SK-N-DZ (cell line): ENCODE measurements around the gene SLCO2A1.

Source experiments
- DNase-seq: peaks from one replicate; pipeline ENCODE4 v3.0.0-alpha.2; 2015; ENCODE audit warnings: low spot score

SLCO2A1 gene

GRCh38 chr3:134034005-134034785 lies 4.5 kb upstream of the SLCO2A1 start:
- no peak for DNase-seq

DNA sequence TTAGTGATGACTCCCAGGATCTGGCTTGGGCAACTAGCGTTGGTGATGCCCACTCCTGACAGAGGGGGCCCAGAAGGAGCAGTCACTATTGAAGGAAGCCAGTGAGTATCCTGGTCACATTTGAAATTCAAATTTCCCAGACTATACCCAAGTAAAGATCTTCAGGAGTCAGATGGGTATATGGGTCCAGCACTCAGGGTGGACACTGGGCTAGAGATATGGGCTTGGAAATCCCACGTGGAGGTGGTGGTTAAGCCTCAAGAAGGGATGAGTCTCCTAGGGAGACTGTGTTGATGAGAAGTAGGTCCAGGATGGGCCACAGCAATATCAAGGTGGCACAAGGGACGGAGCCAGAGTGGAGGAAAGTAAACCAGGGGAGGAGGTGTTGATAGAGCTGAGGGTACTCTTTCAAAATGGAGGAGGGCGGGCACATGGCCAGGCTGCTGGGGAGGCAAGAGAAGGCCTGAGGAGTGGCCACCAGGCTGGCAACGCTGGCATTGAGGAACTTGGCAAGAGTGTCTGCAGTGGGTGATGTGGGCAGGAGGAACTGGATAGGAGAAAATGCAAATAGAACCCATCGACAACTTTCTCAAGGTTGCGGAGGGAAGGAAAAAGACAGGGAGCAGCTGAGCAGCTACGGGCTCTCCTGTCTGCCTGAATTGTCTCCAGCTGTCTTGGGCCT lies 3.7 kb upstream of the SLCO2A1 start:
- no peak for DNase-seq

GRCh38 chr3:134031348-134031915 lies 1.7 kb upstream of the SLCO2A1 start:
- no peak for DNase-seq

- DNase-seq: no peak
Measured at GRCh38 chr3:134030379-134031347, 938 bp upstream of the SLCO2A1 start.

DNA sequence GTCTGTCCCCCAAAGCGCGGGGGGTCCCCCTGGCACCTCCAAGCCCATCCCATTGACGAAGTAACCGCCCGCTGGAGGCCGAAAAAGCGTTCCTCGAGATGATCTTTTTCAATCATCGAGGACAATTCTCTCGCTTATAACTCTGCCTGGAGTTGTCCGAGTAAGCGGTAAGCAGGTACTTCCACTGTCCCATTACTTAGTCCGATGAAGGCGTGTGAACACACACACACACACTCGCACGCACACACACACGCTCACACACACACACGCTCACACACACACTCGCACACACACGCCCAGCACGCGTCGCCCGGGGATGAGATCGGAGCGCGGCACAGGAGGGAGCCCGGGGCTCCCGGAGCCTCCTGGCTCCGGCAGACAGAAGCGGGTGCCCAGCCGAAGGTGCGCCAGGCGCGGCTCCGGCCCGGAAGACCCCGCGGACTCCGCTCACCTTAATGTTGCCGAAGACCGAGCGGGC lies 430 bp downstream of the SLCO2A1 start:
- DNase-seq: no peak

GRCh38 chr3:134028486-134029255 lies 1.1 kb downstream of the SLCO2A1 start:
- no peak for DNase-seq

- DNase-seq: no peak
Measured at GRCh38 chr3:134027631-134028030, 2.1 kb downstream of the SLCO2A1 start.

- no peak for DNase-seq
Measured at GRCh38 chr3:134020135-134020680, 9.5 kb downstream of the SLCO2A1 start.

DNA sequence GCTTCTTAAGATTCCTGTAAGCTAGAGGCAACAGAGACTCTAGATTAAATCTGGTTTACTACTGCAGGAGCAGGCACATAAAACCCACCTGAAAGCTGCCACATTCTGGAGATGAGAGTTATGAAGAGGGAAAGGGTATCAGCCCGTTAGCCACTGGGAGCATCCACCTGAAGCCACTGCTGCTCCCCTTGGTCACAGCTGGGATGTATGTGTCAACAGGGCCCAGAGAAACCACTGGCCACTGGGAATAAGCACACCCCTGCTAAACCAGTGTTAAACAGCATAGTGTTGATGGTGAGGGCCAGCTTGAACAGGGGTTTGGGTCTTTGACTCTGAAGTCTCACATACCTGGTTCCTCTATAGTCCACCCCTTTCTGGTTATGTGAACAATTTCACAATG lies 10.9 kb downstream of the SLCO2A1 start:
- DNase-seq: no peak

GRCh38 chr3:134018406-134018805 lies 11.3 kb downstream of the SLCO2A1 start:
- DNase-seq: no peak

DNA sequence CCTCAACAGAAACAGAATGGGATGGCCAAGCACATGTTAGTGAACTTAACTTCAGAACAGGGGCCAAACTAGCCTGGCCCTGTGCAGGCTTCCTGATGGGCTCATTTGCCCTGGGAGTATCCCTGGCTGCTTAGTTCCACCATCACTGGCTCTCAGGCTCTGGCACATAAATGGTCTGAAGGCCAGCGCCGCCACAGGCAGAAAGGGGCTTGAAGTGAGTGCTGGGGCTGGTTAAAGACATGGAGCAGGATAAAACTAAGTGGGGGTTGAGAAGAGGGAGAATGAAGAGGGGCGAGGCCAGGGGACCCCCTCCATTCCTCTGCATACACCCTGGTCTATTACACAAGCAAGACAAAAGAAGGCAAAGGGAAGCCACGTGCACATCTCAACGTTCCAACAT lies 12.2 kb downstream of the SLCO2A1 start:
- no peak for DNase-seq

- no peak for DNase-seq
Measured at GRCh38 chr3:134014270-134014669, 15.5 kb downstream of the SLCO2A1 start.

- no peak for DNase-seq
Measured at GRCh38 chr3:134013280-134013679, 16.4 kb downstream of the SLCO2A1 start.

DNA sequence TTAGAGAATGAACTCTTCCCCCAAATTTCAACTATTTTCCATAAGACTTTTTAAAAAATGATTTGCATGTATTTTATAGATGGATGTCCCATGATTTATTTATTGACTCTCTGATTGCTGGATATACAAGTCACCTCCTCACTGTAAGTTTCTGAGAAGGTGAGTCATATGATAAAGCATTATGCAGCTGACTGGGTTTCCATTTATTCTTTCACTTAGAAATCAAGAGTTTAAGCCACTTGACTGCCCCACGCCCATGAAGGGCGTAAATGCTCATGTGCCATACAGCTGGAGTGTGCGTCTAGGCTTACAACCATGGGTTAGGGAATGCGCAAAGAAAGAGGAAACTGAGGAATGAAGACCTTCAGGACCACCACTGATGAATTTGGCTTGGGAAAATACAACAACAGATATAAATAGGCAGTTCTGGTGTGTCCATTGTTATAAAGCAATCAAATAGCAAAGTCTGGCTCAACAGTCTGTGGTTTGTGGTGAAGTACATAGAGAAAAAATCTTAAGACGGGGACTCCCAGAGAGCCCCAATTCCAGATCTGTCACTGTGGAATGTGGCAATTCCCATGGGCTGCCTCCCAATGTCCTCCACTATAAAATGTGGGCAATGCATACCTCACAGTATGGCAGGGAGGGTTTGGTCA lies 20.3 kb downstream of the SLCO2A1 start:
- no peak for DNase-seq

DNA sequence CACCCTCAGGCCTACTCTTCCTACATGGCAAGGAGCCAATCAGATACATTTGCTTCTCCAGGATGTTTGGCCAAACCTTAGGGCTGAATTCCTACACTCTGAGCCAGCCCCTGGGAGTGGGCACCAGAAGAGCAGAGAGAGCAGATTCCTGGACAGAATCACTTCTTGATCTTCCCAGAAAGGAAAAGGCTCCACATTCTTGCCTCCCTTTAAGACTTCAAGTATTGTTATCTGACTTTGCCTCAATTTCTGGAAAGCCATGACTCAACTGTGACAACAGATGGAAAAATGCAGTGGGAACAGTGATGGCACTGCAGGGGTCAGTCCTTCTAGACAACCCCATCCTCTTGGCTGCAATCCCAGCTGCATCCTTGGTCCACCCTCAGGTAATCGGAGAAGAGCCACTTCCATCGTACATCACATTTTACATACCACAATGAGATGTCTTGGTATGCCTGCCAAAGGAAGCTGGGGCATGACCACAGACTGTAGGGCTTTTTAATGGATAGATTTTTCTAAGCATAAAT lies 21.0 kb downstream of the SLCO2A1 start:
- no peak for DNase-seq

DNA sequence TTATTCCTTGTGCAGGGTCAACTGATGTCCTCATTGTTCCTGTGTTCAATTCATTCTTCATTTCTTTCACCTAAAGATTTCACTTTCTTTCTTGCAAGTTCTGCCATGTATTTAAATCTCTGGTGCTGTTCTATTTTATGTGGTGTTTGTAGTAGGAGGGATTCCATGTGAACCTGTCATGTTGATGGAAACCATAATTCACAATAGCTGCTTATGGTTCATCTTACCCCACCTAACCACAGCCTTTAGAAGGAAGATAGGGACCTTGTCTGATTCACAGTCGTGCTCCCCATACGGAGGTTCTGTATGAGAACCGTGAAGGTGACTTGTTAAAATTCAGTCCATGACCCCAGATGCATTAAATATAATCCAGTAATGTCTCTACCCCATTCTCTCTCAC lies 21.9 kb downstream of the SLCO2A1 start:
- DNase-seq: no peak

GRCh38 chr3:134004841-134005240 lies 24.9 kb downstream of the SLCO2A1 start:
- DNase-seq: no peak

- DNase-seq: no peak
Measured at GRCh38 chr3:134003066-134003465, 26.7 kb downstream of the SLCO2A1 start.

GRCh38 chr3:134002306-134002705 lies 27.4 kb downstream of the SLCO2A1 start:
- DNase-seq: no peak

DNA sequence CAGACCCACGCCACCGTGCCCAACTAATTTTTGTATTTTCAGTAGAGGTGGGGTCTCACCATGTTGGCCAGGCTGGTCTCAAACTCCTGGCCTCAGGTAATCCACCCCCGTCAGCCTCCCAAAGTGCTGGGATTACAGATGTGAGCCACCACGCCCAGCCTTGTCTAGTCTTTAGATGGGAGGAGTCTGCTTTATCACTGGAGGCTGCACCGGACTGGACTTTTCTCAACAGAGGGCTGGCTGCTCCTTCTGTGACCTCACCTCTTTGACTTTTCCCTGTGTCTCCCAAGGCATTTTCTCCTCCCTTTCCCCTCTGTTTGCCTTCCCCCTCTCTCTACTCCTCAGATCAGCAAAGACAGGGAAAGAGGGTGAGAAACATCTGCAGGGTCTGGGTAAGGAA lies 28.5 kb downstream of the SLCO2A1 start:
- no peak for DNase-seq
